GM12801 (cell line): ENCODE measurements around the gene RPL13A.

Experiments
- CTCF ChIP-seq: IDR thresholded peaks from one replicate; pipeline ENCODE4 v1.5.1; 2011; ENCODE audit warnings: control low read depth; ENCODE audit not compliant: insufficient read length; ENCODE audit errors: extremely low read depth

Gene RPL13A

GRCh38 chr19:49487277-49488045 lies at the start of gene RPL13A:
TSS of gene RPL13A (plus strand) at chr19:49487608. CDS start at chr19:49487630, 22 bp downstream.
- no peak for TF ChIP-seq CTCF

- TF ChIP-seq CTCF: no peak
These were observed 49.1 kb upstream of the RPL13A start for GRCh38 chr19:49438261-49438660.

- no peak for TF ChIP-seq CTCF
These were observed 47.6 kb upstream of the RPL13A start for GRCh38 chr19:49439836-49440235.

GRCh38 chr19:49440439-49441209 lies 46.8 kb upstream of the RPL13A start:
- no peak for TF ChIP-seq CTCF

- TF ChIP-seq CTCF: no peak
These were observed 46.0 kb upstream of the RPL13A start, which contains the start of gene SLC17A7 for GRCh38 chr19:49441210-49441959. TSS of gene SLC17A7 (minus strand) at chr19:49441527. CDS start at chr19:49441379, 148 bp downstream.

GRCh38 chr19:49441960-49442350 lies 45.5 kb upstream of the RPL13A start:
- TF ChIP-seq CTCF: no peak

GRCh38 chr19:49442354-49442753 lies 45.1 kb upstream of the RPL13A start:
- no peak for TF ChIP-seq CTCF
